ENCODE measurements around the gene SMIM5.
A peak's percentile ranks its signal among the peaks of the same experiment; 100 is the strongest.

The SMIM5 gene

GRCh38 chr17:75672011-75672410, 38.8 kb downstream of the SMIM5 start:
- DNase-seq: no peak

- no peak for DNase-seq
Observed at GRCh38 chr17:75673487-75673886, 40.3 kb downstream of the SMIM5 start.

- DNase-seq: no peak
Observed at GRCh38 chr17:75676461-75676860, 43.2 kb downstream of the SMIM5 start.

GRCh38 chr17:75679706-75680211, 46.5 kb downstream of the SMIM5 start:
- peak; percentile 31 for DNase-seq

GRCh38 chr17:75680431-75680830, 47.2 kb downstream of the SMIM5 start:
- DNase-seq: no peak

GRCh38 chr17:75681289-75681688, 48.1 kb downstream of the SMIM5 start:
- no peak for DNase-seq

GRCh38 chr17:75683583-75683982, 50.3 kb downstream of the SMIM5 start:
- DNase-seq: peak; percentile 39

GRCh38 chr17:75684249-75684648, 51.0 kb downstream of the SMIM5 start:
- no peak for DNase-seq

- DNase-seq: no peak
Observed at GRCh38 chr17:75684924-75685323, 51.7 kb downstream of the SMIM5 start.

- no peak for DNase-seq
Observed at GRCh38 chr17:75685499-75685898, 52.3 kb downstream of the SMIM5 start.

- DNase-seq: no peak
Observed at GRCh38 chr17:75688209-75688825, 55.1 kb downstream of the SMIM5 start.

GRCh38 chr17:75689441-75689873, 56.2 kb downstream of the SMIM5 start:
- no peak for DNase-seq
